ENCODE data around the gene ARSG. TPM values are rescaled to one million over a fixed set of nuclear protein-coding genes. Genes with fewer than 3 reads are reported as not detected.

The ARSG gene
- total and polyA plus RNA-seq, 2 of the 8 experiments (the other 6 are each of a cell fraction or from before 2014, with no cell fraction given), result 3.3 to 4.0 TPM

- H3K23ac ChIP-seq (ENCODE audit: insufficient read length), result no peak overlapping the region
- WGBS, 2 experiments (ENCODE audit: extremely low coverage in 1 of 2, insufficient coverage in 1 of 2, insufficient read length in 1 of 2, insufficient replicate concordance in 2 of 2, low coverage in 1 of 2, low lambda C conversion rate in 2 of 2, missing lambda C conversion rate in 1 of 2), result 94% methylated on average over 8 of the region's 8 CpGs; no CpG with 5 or more reads in 1 of the 2 experiments
- H3K14ac ChIP-seq (ENCODE audit: insufficient read length), result no peak overlapping the region
- FAIRE-seq (no peak), DNase-seq (ENCODE audit: low read depth in 1 of 2, low spot score in 2 of 2) (no peak)
- no peak overlapping the region for H2BK20ac ChIP-seq (ENCODE audit: low read length)
- H2BK12ac ChIP-seq (ENCODE audit: low read depth, low read length), result no peak overlapping the region
- no peak overlapping the region for H3K27ac ChIP-seq (ENCODE audit: low read depth, low read length)
- H4K8ac ChIP-seq (ENCODE audit: extremely low read depth, insufficient read depth, low read length), result no peak overlapping the region
- H3K56ac ChIP-seq (replicated peaks; ENCODE audit: insufficient read length, low read depth, low read length), result no peak overlapping the region
- H4K20me1 ChIP-seq (replicated peaks in 1 of 2; ENCODE audit: control insufficient read depth in 1 of 2, insufficient read depth in 2 of 2, low read length in 2 of 2), result no peaks in the 10 kb centered on the region
- H3K4ac ChIP-seq (replicated peaks; ENCODE audit: insufficient read length, low read depth, low read length), result no peak overlapping the region
- no peak overlapping the region for H4K91ac ChIP-seq (replicated peaks; ENCODE audit: insufficient read length, low read length)
- H2BK15ac ChIP-seq (ENCODE audit: low read length), result no peak overlapping the region
- H3K79me1 ChIP-seq (ENCODE audit: low read depth, low read length), result no peaks in the 10 kb centered on the region; the same call in 1 of the 2 replicates
- H3K27me3 ChIP-seq (replicated peaks in 1 of 4; ENCODE audit: control insufficient read depth in 3 of 4, extremely low read depth in 1 of 4, insufficient read depth in 3 of 4, low read length in 3 of 4), result no peaks in the 10 kb centered on the region; a peak in 1 of 7 replicates
- no peaks in the 10 kb centered on the region for H3K4me1 ChIP-seq (replicated peaks in 1 of 4; ENCODE audit: control insufficient read depth in 3 of 4, insufficient read depth in 4 of 4, low read length in 3 of 4)
- H3K9me3 ChIP-seq (ENCODE audit: insufficient read depth in 2 of 2, low read depth in 1 of 2, low read length in 1 of 2), result peaks cover 4% of the 10 kb centered on the region in 2 experiments; a peak in 2 of 4 replicates
- H3K4me2 ChIP-seq (ENCODE audit: insufficient read depth in 1 of 2, low read depth in 2 of 2, low read length in 2 of 2), result no peak overlapping the region
- H3K79me2 ChIP-seq (ENCODE audit: control insufficient read depth in 1 of 2, insufficient read depth in 2 of 2, low read length in 2 of 2), result no peaks in the 10 kb centered on the region
- no peaks in the 10 kb centered on the region for H3K23me2 ChIP-seq (ENCODE audit: low read depth, low read length)
- no peak overlapping the region for H2AFZ ChIP-seq (ENCODE audit: low read length)
- no peak overlapping the region for H2BK120ac ChIP-seq (replicated peaks; ENCODE audit: low read depth, low read length)
- H2BK5ac ChIP-seq (ENCODE audit: low read depth, low read length), result no peak overlapping the region
- no peaks in the 10 kb centered on the region for H3K36me3 ChIP-seq (ENCODE audit: control insufficient read depth in 2 of 4, insufficient read depth in 4 of 4, low read length in 3 of 4)
- H3K9ac ChIP-seq (replicated peaks in 1 of 4; ENCODE audit: extremely low read depth in 1 of 4, low read depth in 3 of 4, low read length in 3 of 4), result no peak overlapping the region
- no peak overlapping the region for H3K4me3 ChIP-seq (ENCODE audit: extremely low read depth in 1 of 4, insufficient read depth in 2 of 4, low read depth in 3 of 4, low read length in 4 of 4)
- no peak overlapping the region for H4K5ac ChIP-seq (ENCODE audit: insufficient read length, low read depth, low read length)
- TF ChIP-seq KDM5A (IDR thresholded peaks at IDR 0.05; ENCODE audit: low read length) (no peak), SIX5 (IDR thresholded peaks at IDR 0.05; ENCODE audit: low read depth, low read length) (no peak), HDAC6 (IDR thresholded peaks at IDR 0.05; ENCODE audit: low read depth, low read length) (no peak), FOSL1 (IDR thresholded peaks at IDR 0.05; ENCODE audit: insufficient read depth, low read depth, low read length) (no peak), SRF (IDR thresholded peaks at IDR 0.05; ENCODE audit: low read depth, low read length) (no peak), JUN (IDR thresholded peaks at IDR 0.05; ENCODE audit: low read depth, low read length) (no peak), CTCF (IDR thresholded peaks at IDR 0.05; ENCODE audit: control extremely low read depth in 1 of 3, insufficient read depth in 1 of 3, low read depth in 1 of 3, low read length in 3 of 3) (peak; percentile 37 to 65 (median 45)), RAD21 (IDR thresholded peaks at IDR 0.05 in 1 of 2, conservative IDR thresholded peaks at IDR 0.05 in 1 of 2; ENCODE audit: low read depth in 2 of 2, low read length in 2 of 2) (peak; percentile 55 to 58)
- ChIA-PET POLR2A (ENCODE audit: partially characterized antibody) (no interaction called here), CTCF (ENCODE audit: partially characterized antibody) (interaction anchor here (0.6 to 6.6 kb wide), 9 partner anchors 17 to 369 kb away, joined by 3 to 42 read pairs (median 4); no protein-coding TSS in a partner anchor)
- no peak overlapping the region for H2AK5ac ChIP-seq (ENCODE audit: low read depth, low read length)
- no peak overlapping the region for H3K18ac ChIP-seq (ENCODE audit: extremely low read depth, low read length)
These were observed 36.7 kb downstream of the ARSG start for GRCh38 chr17:68327823-68328557.

Measured in H1 (cell line).